Endothelial cell of umbilical vein (primary cell): Measurements from ENCODE around the gene CAMK2G.
"Not testable (repeated sequence)": the region's sequence is repeated elsewhere in the genome, so short reads cannot be mapped to it uniquely, and the experiment has no call there.

Experiments used
- CTCF ChIP-seq, 2 donors: IDR thresholded peaks; 1 replicate in 1 of 2; 2 replicates in 1 of 2; pipeline ENCODE4 v1.5.1; 2011; ENCODE audit warnings: low read length in 2 of 2, mild to moderate bottlenecking in 2 of 2, moderate library complexity in 2 of 2, control low read depth in 1 of 2, inconsistent platforms in 1 of 2, low read depth in 1 of 2; ENCODE audit not compliant: insufficient read depth in 1 of 2; ENCODE audit errors: extremely low read depth in 1 of 2
- FOS ChIP-seq: IDR thresholded peaks from 2 replicates; pipeline ENCODE4 v1.6.1; 2011; ENCODE audit warnings: mild to moderate bottlenecking, low read length, moderate library complexity, borderline replicate concordance; ENCODE audit not compliant: insufficient read depth

- TF ChIP-seq FOS; CTCF (IDR thresholded peaks at IDR 0.05; ENCODE audit: extremely low read depth in 1 of 2, insufficient read depth in 1 of 2, low read depth in 1 of 2, low read length in 2 of 2): not testable (repeated sequence)
Measured at GRCh38 chr10:73795491-73795890, 78.9 kb downstream of the CAMK2G start.
